Peyer's patch (tissue), 4 donors: ENCODE measurements around the gene LAMC3.

Source experiments
- POLR2A ChIP-seq, 2 donors: fragments of 450-650 bp; IDR thresholded peaks; one replicate each; pipeline ENCODE4 v1.5.1; 2017; ENCODE audit warnings: antibody characterized with exemption in 2 of 2, mild to moderate bottlenecking in 2 of 2, moderate library complexity in 2 of 2
- TF ChIP-seq, protein P1 (sequence below), 6 experiments: fragments of 450-650 bp in 4 of 6; fragments of 200-600 bp in 2 of 6; sonication (generic) in 1 of 6; IDR thresholded peaks; one replicate each; pipeline ENCODE4 v1.5.1; 2017 to 2019; ENCODE audit warnings: antibody characterized with exemption in 6 of 6, mild to moderate bottlenecking in 3 of 6, moderate library complexity in 1 of 6

DNA sequence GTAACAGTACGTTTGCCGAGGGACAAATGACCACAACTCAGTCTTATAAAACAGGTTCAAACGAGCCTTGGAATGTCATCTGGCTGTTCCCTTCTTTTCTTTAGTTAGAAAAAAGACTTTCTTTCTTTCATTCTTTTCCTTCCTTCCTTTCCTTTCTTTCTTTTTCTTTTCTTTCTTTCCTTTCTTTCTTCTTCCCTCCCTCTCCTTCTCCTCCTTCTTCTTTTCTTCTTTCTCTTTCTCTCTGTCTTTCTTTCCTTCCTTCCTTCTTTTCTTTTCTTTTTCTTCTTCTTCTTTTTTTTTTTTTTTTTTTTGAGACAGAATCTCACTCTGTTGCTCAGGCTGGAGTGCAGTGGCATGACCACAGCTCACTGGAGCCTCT, 9.7 kb upstream of the LAMC3 start:
- TF ChIP-seq, protein P1, sequence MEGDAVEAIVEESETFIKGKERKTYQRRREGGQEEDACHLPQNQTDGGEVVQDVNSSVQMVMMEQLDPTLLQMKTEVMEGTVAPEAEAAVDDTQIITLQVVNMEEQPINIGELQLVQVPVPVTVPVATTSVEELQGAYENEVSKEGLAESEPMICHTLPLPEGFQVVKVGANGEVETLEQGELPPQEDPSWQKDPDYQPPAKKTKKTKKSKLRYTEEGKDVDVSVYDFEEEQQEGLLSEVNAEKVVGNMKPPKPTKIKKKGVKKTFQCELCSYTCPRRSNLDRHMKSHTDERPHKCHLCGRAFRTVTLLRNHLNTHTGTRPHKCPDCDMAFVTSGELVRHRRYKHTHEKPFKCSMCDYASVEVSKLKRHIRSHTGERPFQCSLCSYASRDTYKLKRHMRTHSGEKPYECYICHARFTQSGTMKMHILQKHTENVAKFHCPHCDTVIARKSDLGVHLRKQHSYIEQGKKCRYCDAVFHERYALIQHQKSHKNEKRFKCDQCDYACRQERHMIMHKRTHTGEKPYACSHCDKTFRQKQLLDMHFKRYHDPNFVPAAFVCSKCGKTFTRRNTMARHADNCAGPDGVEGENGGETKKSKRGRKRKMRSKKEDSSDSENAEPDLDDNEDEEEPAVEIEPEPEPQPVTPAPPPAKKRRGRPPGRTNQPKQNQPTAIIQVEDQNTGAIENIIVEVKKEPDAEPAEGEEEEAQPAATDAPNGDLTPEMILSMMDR (IDR thresholded peaks at IDR 0.05), result no peak
- no peak for TF ChIP-seq POLR2A (IDR thresholded peaks at IDR 0.05)
